ENCODE measurements around the gene SLC16A13. TPM values are rescaled to one million over a fixed set of nuclear protein-coding genes. Genes with fewer than 3 reads are reported as not detected.

SLC16A13 gene
- total and polyA plus RNA-seq, 2 of the 8 experiments (the other 6 are each of a cell fraction or from before 2014, with no cell fraction given) = 5.4 to 5.8 TPM

- TF ChIP-seq KDM4A (IDR thresholded peaks at IDR 0.05; ENCODE audit: low read depth, low read length, severe bottlenecking) = no peak
- TF ChIP-seq BCL11A (IDR thresholded peaks at IDR 0.05; ENCODE audit: low read depth in 2 of 2, low read length in 2 of 2) = no peak
- no peak for TF ChIP-seq MAX (IDR thresholded peaks at IDR 0.05)
- TF ChIP-seq CHD2 (IDR thresholded peaks at IDR 0.05; ENCODE audit: low read length) = no peak
- TF ChIP-seq SIN3A (conservative IDR thresholded peaks at IDR 0.05 in 1 of 2, IDR thresholded peaks at IDR 0.05 in 1 of 2; ENCODE audit: low read depth in 1 of 2, low read length in 2 of 2) = no peak
- TF ChIP-seq BRCA1 (IDR thresholded peaks at IDR 0.05; ENCODE audit: low read depth, low read length) = no peak
Measured at GRCh38 chr17:6997171-6997570, 38.6 kb upstream of the SLC16A13 start (continued).

Measured in H1 (cell line).